OCI-LY7 (cell line): ENCODE measurements around the gene C11orf71. TPM values are rescaled to one million over a fixed set of nuclear protein-coding genes. Genes with fewer than 3 reads are reported as not detected.

Experiments used
- BruUV-seq: library from RNA; stranded (reverse); fragments of 400-500 nt; replicated peaks from 2 replicates; lab custom pipeline; 2021; lab: Mats Ljungman, UMichigan
- CTCF ChIA-PET: fragments of 300-600 bp; sonication (Branson Sonifier 250); formaldehyde crosslinking; loops from one replicate; lab custom pipeline; 2022; ENCODE audit warnings: antibody characterized with exemption; ENCODE audit not compliant: unreplicated experiment; lab: Charles Lee
- POLR2A ChIA-PET: fragments of 300-600 bp; sonication (Branson Sonifier 250); formaldehyde crosslinking; loops from one replicate; lab custom pipeline; 2022; ENCODE audit warnings: antibody characterized with exemption; lab: Charles Lee
- DNase-seq: peaks from one replicate; pipeline ENCODE4 v3.0.0-alpha.2; 2015; ENCODE audit warnings: low spot score
- H2AFZ ChIP-seq: fragments of 200-600 bp; sonication (generic), shearing (Covaris generic); 2 replicates; pipeline ENCODE4 v1.6.1; 2014; ENCODE audit warnings: mild to moderate bottlenecking, antibody characterized with exemption, low read length, moderate library complexity
- H3K27ac ChIP-seq: fragments of 200-600 bp; sonication (generic); 2 replicates; pipeline ENCODE4 v1.5.1; 2014; ENCODE audit warnings: mixed run types, low read depth, mild to moderate bottlenecking, moderate library complexity, low read length, inconsistent platforms; ENCODE audit not compliant: poor library complexity, severe bottlenecking
- H3K36me3 ChIP-seq: fragments of 200-600 bp; sonication (generic); 2 replicates; pipeline ENCODE4 v1.6.1; 2014; ENCODE audit warnings: mild to moderate bottlenecking, antibody characterized with exemption, low read length, moderate library complexity, mixed read lengths; ENCODE audit not compliant: insufficient read depth
- H3K4me1 ChIP-seq: fragments of 200-600 bp; sonication (generic); 2 replicates; pipeline ENCODE4 v1.5.1; 2014; ENCODE audit warnings: mild to moderate bottlenecking, low read length; ENCODE audit not compliant: insufficient read depth, poor library complexity, severe bottlenecking
- H3K4me2 ChIP-seq: fragments of 200-600 bp; sonication (generic); 2 replicates; pipeline ENCODE4 v1.6.1; 2014; ENCODE audit warnings: mild to moderate bottlenecking, low read length
- H3K4me3 ChIP-seq: fragments of 200-600 bp; sonication (generic); 2 replicates; pipeline ENCODE4 v1.5.1; 2014; ENCODE audit warnings: mild to moderate bottlenecking, low read depth, low read length; ENCODE audit not compliant: poor library complexity, severe bottlenecking
- H3K79me2 ChIP-seq: fragments of 200-600 bp; sonication (generic); 2 replicates; pipeline ENCODE4 v1.6.1; 2016; ENCODE audit warnings: low read depth, mild to moderate bottlenecking, low read length, moderate library complexity, mixed read lengths; ENCODE audit not compliant: insufficient read depth
- H3K9me2 ChIP-seq: fragments of 200-600 bp; sonication (generic); 2 replicates; pipeline ENCODE4 v1.6.1; 2016; ENCODE audit warnings: mild to moderate bottlenecking, low read length, mixed read lengths; ENCODE audit not compliant: insufficient read depth
- H3K9me3 ChIP-seq: fragments of 200-600 bp; sonication (generic); 2 replicates; pipeline ENCODE4 v1.6.1; 2014; ENCODE audit warnings: mild to moderate bottlenecking, mixed run types, low read length, mixed read lengths
- H4K20me1 ChIP-seq: fragments of 200-600 bp; sonication (generic); 2 replicates; pipeline ENCODE4 v1.6.1; 2014; ENCODE audit warnings: mild to moderate bottlenecking, antibody characterized with exemption, low read length, moderate library complexity, mixed read lengths; ENCODE audit not compliant: insufficient read depth
- CTCF ChIP-seq: fragments of 200-600 bp; sonication (generic); conservative IDR thresholded peaks from 2 replicates; pipeline ENCODE4 v1.5.1; 2014; ENCODE audit warnings: mild to moderate bottlenecking, antibody characterized with exemption, low read length, moderate library complexity, mixed read lengths
- EZH2phosphoT487 ChIP-seq: fragments of 200-600 bp; sonication (generic); IDR thresholded peaks from 2 replicates; pipeline ENCODE4 v1.6.1; 2018; ENCODE audit warnings: low read depth, borderline replicate concordance, mild to moderate bottlenecking, mixed run types, antibody characterized with exemption, low read length, moderate library complexity, mixed read lengths
- intact Hi-C: fragments of 100-400 bp; cut with micrococcal nuclease; formaldehyde crosslinking; loops from one replicate; pipeline ENCODE4 v1.10.0; 2022; ENCODE audit not compliant: unreplicated experiment
- total RNA-seq, 2 experiments: library from RNA; depleted of rRNA in 1 of 2; stranded (reverse); fragments of >200 nt in 1 of 2; shearing (Covaris generic) in 1 of 2; gene quantifications; 2 replicates each; pipeline ENCODE4 v1.2.3, GENCODE V29; 2014 to 2022

Gene C11orf71
- total RNA-seq, 2 experiments from 2014 or later: 12.8 to 28.7 TPM

- H2AFZ ChIP-seq: no peak overlapping the region
- H4K20me1 ChIP-seq: no peaks in the 10 kb centered on the region
- H3K36me3 ChIP-seq: peaks cover 40% of the 10 kb centered on the region
- ChIA-PET POLR2A (interaction anchor here (1.3 kb wide), 1 partner anchor 10 kb away, joined by 3 read pairs; no protein-coding TSS in a partner anchor), CTCF (no interaction called here)
- H3K79me2 ChIP-seq: no peaks in the 10 kb centered on the region
- DNase-seq: no peak
- intact Hi-C loops: no loop called here
- H3K4me3 ChIP-seq: no peak overlapping the region
- no peak for TF ChIP-seq EZH2phosphoT487
- H3K4me1 ChIP-seq: peaks cover 3% of the 10 kb centered on the region
- BruUV-seq: no TSS peak
- H3K9me2 ChIP-seq: no peaks in the 10 kb centered on the region
- H3K27ac ChIP-seq: no peak overlapping the region
- H3K4me2 ChIP-seq: no peak overlapping the region
- H3K9me3 ChIP-seq: no peaks in the 10 kb centered on the region
Observed at GRCh38 chr11:114412946-114413345, 12.6 kb upstream of the C11orf71 start.

GRCh38 chr11:114401311-114401710 is 1.0 kb upstream of the C11orf71 start:
- POLR2A ChIA-PET: interaction anchor here (0.7 to 0.9 kb wide), 2 partner anchors 10 to 80 kb away, joined by 3 read pairs; no protein-coding TSS in a partner anchor
- Histone ChIP-seq H3K9me3 (no peaks in the 10 kb centered on the region), H3K79me2 (peaks cover 70% of the 10 kb centered on the region), H3K4me2 (peak overlapping the region; percentile 95), H3K27ac (peak overlapping the region; percentile 67), H2AFZ (peak overlapping the region; percentile 62; the same call in 1 of the 2 replicates), H3K36me3 (peaks cover 43% of the 10 kb centered on the region), H4K20me1 (no peaks in the 10 kb centered on the region; the same call in 1 of the 2 replicates), H3K9me2 (no peaks in the 10 kb centered on the region), H3K4me3 (peak overlapping the region; percentile 79), H3K4me1 (peaks cover 30% of the 10 kb centered on the region)
- DNase-seq: peak; percentile 10
- TF ChIP-seq CTCF: no peak
- no peak for TF ChIP-seq EZH2phosphoT487
- intact Hi-C loops: loop anchor here (2.0 to 10.0 kb wide), 2 partner anchors 81 to 527 kb away; partner anchors contain the start of gene USP28
- CTCF ChIA-PET: no interaction called here
- BruUV-seq: no TSS peak

- Histone ChIP-seq H3K79me2 (peaks cover 68% of the 10 kb centered on the region), H3K4me2 (peak overlapping the region; percentile 95), H3K4me3 (peak overlapping the region; percentile 79), H3K27ac (peak overlapping the region; percentile 67), H2AFZ (peak overlapping the region; percentile 62; the same call in 1 of the 2 replicates), H3K4me1 (peaks cover 30% of the 10 kb centered on the region), H3K9me2 (no peaks in the 10 kb centered on the region), H3K36me3 (peaks cover 38% of the 10 kb centered on the region), H4K20me1 (no peaks in the 10 kb centered on the region; the same call in 1 of the 2 replicates), H3K9me3 (no peaks in the 10 kb centered on the region)
- BruUV-seq: TSS peak; percentile 76
- CTCF ChIA-PET: no interaction called here
- POLR2A ChIA-PET: no interaction called here
- no peak for DNase-seq
- intact Hi-C loops: loop anchor here (1.0 to 10.0 kb wide), 3 partner anchors 38 to 526 kb away; partner anchors contain the start of genes REXO2 and USP28
- TF ChIP-seq CTCF: peak; percentile 68
- TF ChIP-seq EZH2phosphoT487: no peak
Observed at GRCh38 chr11:114400915-114401223, 558 bp upstream of the C11orf71 start.
